H9 (cell line): ENCODE data around the gene MCCC1. TPM values are rescaled to one million over a fixed set of nuclear protein-coding genes. Genes with fewer than 3 reads are reported as not detected.

ENCODE experiments used
- DNase-seq: peaks from one replicate; pipeline ENCODE4 v3.0.0-alpha.2; 2017
- H2AFZ ChIP-seq: one replicate; pipeline ENCODE4 v1.6.1; 2013; ENCODE audit warnings: mild to moderate bottlenecking, low read length, control low read depth, moderate library complexity
- H2AK5ac ChIP-seq: 2 replicates; pipeline ENCODE4 v1.6.1; 2013; ENCODE audit warnings: low read length, control low read depth, mixed read lengths; ENCODE audit not compliant: insufficient read length
- H2BK120ac ChIP-seq: one replicate; pipeline ENCODE4 v1.6.1; 2013; ENCODE audit warnings: low read depth, mild to moderate bottlenecking, low read length, control low read depth, inconsistent platforms; ENCODE audit not compliant: poor library complexity, severe bottlenecking
- H2BK12ac ChIP-seq: 2 replicates; pipeline ENCODE4 v1.6.1; 2013; ENCODE audit warnings: low read length, control low read depth, mixed read lengths, low read depth; ENCODE audit not compliant: insufficient read length
- H2BK15ac ChIP-seq: 2 replicates; pipeline ENCODE4 v1.6.1; 2013; ENCODE audit warnings: low read depth, low read length, control low read depth
- H2BK20ac ChIP-seq: one replicate; pipeline ENCODE4 v1.6.1; 2013; ENCODE audit warnings: low read depth, mild to moderate bottlenecking, low read length, control low read depth, inconsistent platforms; ENCODE audit not compliant: poor library complexity, severe bottlenecking
- H2BK5ac ChIP-seq: 2 replicates; pipeline ENCODE4 v1.6.1; 2013; ENCODE audit warnings: low read length, control low read depth, mixed read lengths; ENCODE audit not compliant: insufficient read length
- H3K14ac ChIP-seq: 2 replicates; pipeline ENCODE4 v1.6.1; 2013; ENCODE audit warnings: low read length, control low read depth; ENCODE audit not compliant: insufficient read depth
- H3K18ac ChIP-seq: 2 replicates; pipeline ENCODE4 v1.6.1; 2013; ENCODE audit warnings: low read depth, mild to moderate bottlenecking, mixed read lengths, low read length, control low read depth; ENCODE audit not compliant: insufficient read length
- H3K23ac ChIP-seq: 2 replicates; pipeline ENCODE4 v1.6.1; 2013; ENCODE audit warnings: low read length, control low read depth, mixed read lengths, low read depth; ENCODE audit not compliant: insufficient read length
- H3K23me2 ChIP-seq: 2 replicates; pipeline ENCODE4 v1.6.1; 2013; ENCODE audit warnings: low read depth, mild to moderate bottlenecking, mixed read lengths, low read length, control low read depth; ENCODE audit not compliant: insufficient read length, poor library complexity, severe bottlenecking
- H3K27ac ChIP-seq: 2 replicates; pipeline ENCODE4 v1.5.1; 2013; ENCODE audit warnings: low read length, control low read depth, mixed read lengths, low read depth; ENCODE audit not compliant: insufficient read length
- H3K27me3 ChIP-seq: 2 replicates; pipeline ENCODE4 v1.6.1; 2013; ENCODE audit warnings: low read length, control low read depth, inconsistent platforms; ENCODE audit not compliant: insufficient read depth
- H3K4ac ChIP-seq: 2 replicates; pipeline ENCODE4 v1.6.1; 2013; ENCODE audit warnings: low read depth, mild to moderate bottlenecking, control low read depth, inconsistent platforms, low read length, moderate library complexity
- H3K4me1 ChIP-seq: 2 replicates; pipeline ENCODE4 v1.6.1; 2013; ENCODE audit warnings: low read length, control low read depth, inconsistent platforms; ENCODE audit not compliant: insufficient read depth
- H3K4me2 ChIP-seq: 2 replicates; pipeline ENCODE4 v1.6.1; 2013; ENCODE audit warnings: low read length, control low read depth, mixed read lengths; ENCODE audit not compliant: insufficient read length, insufficient read depth
- H3K56ac ChIP-seq: 2 replicates; pipeline ENCODE4 v1.6.1; 2013; ENCODE audit warnings: low read depth, mild to moderate bottlenecking, mixed read lengths, low read length, control low read depth; ENCODE audit not compliant: insufficient read length
- H3K79me1 ChIP-seq: 2 replicates; pipeline ENCODE4 v1.6.1; 2013; ENCODE audit warnings: low read depth, mild to moderate bottlenecking, moderate library complexity, low read length, control low read depth, inconsistent platforms; ENCODE audit not compliant: insufficient read depth, poor library complexity, severe bottlenecking
- H3K79me2 ChIP-seq: 2 replicates; pipeline ENCODE4 v1.6.1; 2013; ENCODE audit warnings: low read length, control low read depth, inconsistent platforms; ENCODE audit not compliant: insufficient read depth
- H3K9ac ChIP-seq: 2 replicates; pipeline ENCODE4 v1.6.1; 2013; ENCODE audit warnings: low read length, control low read depth, mixed read lengths; ENCODE audit not compliant: insufficient read length; ENCODE audit errors: extremely low read depth
- H3K9me3 ChIP-seq: one replicate; pipeline ENCODE4 v1.6.1; 2013; ENCODE audit warnings: low read depth, low read length, inconsistent platforms; ENCODE audit not compliant: control insufficient read depth
- H3T11ph ChIP-seq: one replicate; pipeline ENCODE4 v1.6.1; 2013; ENCODE audit warnings: mild to moderate bottlenecking, low read length, control low read depth, inconsistent platforms
- H4K20me1 ChIP-seq: one replicate; pipeline ENCODE4 v1.6.1; 2013; ENCODE audit not compliant: control insufficient read depth, insufficient read length, insufficient read depth
- H4K5ac ChIP-seq: 2 replicates; pipeline ENCODE4 v1.6.1; 2013; ENCODE audit warnings: low read depth, mild to moderate bottlenecking, mixed read lengths, low read length, control low read depth; ENCODE audit not compliant: insufficient read length
- H4K8ac ChIP-seq: replicated peaks from 2 replicates; pipeline ENCODE4 v1.6.1; 2013; ENCODE audit warnings: low read length, control low read depth, mixed read lengths, low read depth; ENCODE audit not compliant: insufficient read length
- H4K91ac ChIP-seq: 2 replicates; pipeline ENCODE4 v1.6.1; 2013; ENCODE audit warnings: low read depth, mild to moderate bottlenecking, moderate library complexity, mixed read lengths, low read length, control low read depth; ENCODE audit not compliant: insufficient read length
- H3K27ac Mint-ChIP-seq, 3 experiments: 2 replicates in 2 of 3; 3 replicates in 1 of 3; pipeline ENCODE4 v1.8.0; 2020 to 2021; ENCODE audit warnings: mixed read lengths in 3 of 3, mild to moderate bottlenecking in 1 of 3, moderate library complexity in 1 of 3
- H3K27me3 Mint-ChIP-seq: 2 replicates; pipeline ENCODE4 v1.8.0; 2021; ENCODE audit warnings: low read depth, mild to moderate bottlenecking, moderate library complexity, mixed read lengths
- H3K36me3 Mint-ChIP-seq, 3 experiments: 2 replicates in 2 of 3; 3 replicates in 1 of 3; pipeline ENCODE4 v1.8.0; 2020 to 2021; ENCODE audit warnings: low read depth in 3 of 3, mixed read lengths in 3 of 3; ENCODE audit not compliant: insufficient read depth in 1 of 3
- H3K4me1 Mint-ChIP-seq, 2 experiments: 2 replicates each; pipeline ENCODE4 v1.8.0; 2020; ENCODE audit warnings: mixed read lengths in 2 of 2
- H3K4me3 Mint-ChIP-seq, 2 experiments: 2 replicates in 1 of 2; 3 replicates in 1 of 2; pipeline ENCODE4 v1.8.0; 2020 to 2021; ENCODE audit warnings: mild to moderate bottlenecking in 2 of 2, mixed read lengths in 2 of 2, moderate library complexity in 1 of 2
- H3K9me3 Mint-ChIP-seq, 2 experiments: 2 replicates in 1 of 2; 3 replicates in 1 of 2; pipeline ENCODE4 v1.8.0; 2020; ENCODE audit warnings: mild to moderate bottlenecking in 2 of 2, mixed read lengths in 2 of 2, moderate library complexity in 1 of 2
- WGBS: extraction: QIAGEN DNeasy Blood & Tissue Kit; methylation state at CpG from one replicate; pipeline ENCODE4 v1.1.7; 2013; ENCODE audit warnings: missing lambda C conversion rate, low lambda C conversion rate, mixed read lengths; ENCODE audit not compliant: insufficient read length; ENCODE audit errors: extremely low coverage; 5-methylcytosine and 5-hydroxymethylcytosine counted together
- total RNA-seq: library from RNA; stranded (reverse); gene quantifications from 2 replicates; pipeline ENCODE4 v1.2.1, GENCODE V29; 2021
- TF ChIP-seq, protein P1 (sequence below): fragments of 200-600 bp; sonication (generic); conservative IDR thresholded peaks from 3 replicates; pipeline ENCODE4 v1.8.0; 2021; ENCODE audit warnings: antibody characterized with exemption, mild to moderate bottlenecking

The MCCC1 gene
- total RNA-seq, 1 experiment from 2014 or later, result 18.3 TPM

DNA sequence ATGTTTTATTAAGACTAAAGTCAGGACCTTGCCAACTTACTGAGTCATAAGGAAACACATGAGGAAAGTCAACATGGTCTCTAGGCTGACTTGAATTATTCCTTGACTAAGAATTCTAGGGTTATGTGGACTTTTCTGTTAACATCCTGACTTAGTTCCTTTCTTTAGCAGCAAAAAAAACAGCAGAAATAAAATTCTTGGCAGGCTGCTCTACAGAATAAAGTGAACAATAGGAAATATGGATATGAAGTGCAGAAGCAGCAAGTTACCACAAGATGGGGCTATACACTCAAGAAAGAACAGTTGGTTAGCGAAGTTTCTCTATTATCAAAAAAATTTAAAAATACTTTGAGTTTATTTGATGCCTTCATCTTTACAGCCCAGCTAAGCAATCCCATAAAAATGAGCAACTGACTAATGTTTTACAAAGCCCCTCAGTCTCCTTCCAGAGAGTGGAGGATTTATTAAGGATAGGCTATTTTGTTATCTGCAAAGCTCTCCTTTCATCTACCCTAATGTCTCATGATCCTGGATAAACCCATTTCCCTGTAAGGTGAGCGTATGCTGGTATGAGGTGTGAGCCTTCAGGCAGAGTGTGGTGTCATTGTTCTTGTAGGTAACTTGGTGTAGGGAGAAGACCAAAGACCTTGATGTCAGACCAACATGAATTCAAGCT is 23.1 kb upstream of the MCCC1 start:
- Histone ChIP-seq H3K4ac (no peak overlapping the region), H2BK20ac (no peak overlapping the region), H3K27me3 (peaks cover 1% of the 10 kb centered on the region; the same call in 1 of the 2 replicates), H2BK5ac (no peak overlapping the region), H2AK5ac (no peak overlapping the region), H3K23me2 (no peaks in the 10 kb centered on the region), H4K5ac (no peak overlapping the region), H2BK15ac (no peak overlapping the region), H3K23ac (no peak overlapping the region), H4K20me1 (no peaks in the 10 kb centered on the region), H3K18ac (no peak overlapping the region), H3K27ac (no peak overlapping the region), H4K8ac (no peak overlapping the region), H3K4me2 (no peak overlapping the region), H2BK12ac (no peak overlapping the region), H3K79me2 (no peaks in the 10 kb centered on the region), H4K91ac (no peak overlapping the region), H2AFZ (no peak overlapping the region), H3K56ac (no peak overlapping the region), H3T11ph (no peak overlapping the region), H3K14ac (no peak overlapping the region), H3K9ac (no peak overlapping the region), H2BK120ac (no peak overlapping the region), H3K9me3 (no peaks in the 10 kb centered on the region), H3K4me1 (no peaks in the 10 kb centered on the region), H3K79me1 (no peaks in the 10 kb centered on the region)
- Mint-ChIP-seq H3K27ac (no peak overlapping the region), H3K4me1 (peaks cover 0 to 1% of the 10 kb centered on the region in 2 experiments; a peak in 2 of 4 replicates), H3K36me3 (no peaks in the 10 kb centered on the region), H3K27me3 (peaks cover 14% of the 10 kb centered on the region), H3K4me3 (no peak overlapping the region), H3K9me3 (no peaks in the 10 kb centered on the region)
- no peak for DNase-seq
- no CpG with 5 or more reads among the region's 2 CpGs for WGBS
- TF ChIP-seq, protein P1, sequence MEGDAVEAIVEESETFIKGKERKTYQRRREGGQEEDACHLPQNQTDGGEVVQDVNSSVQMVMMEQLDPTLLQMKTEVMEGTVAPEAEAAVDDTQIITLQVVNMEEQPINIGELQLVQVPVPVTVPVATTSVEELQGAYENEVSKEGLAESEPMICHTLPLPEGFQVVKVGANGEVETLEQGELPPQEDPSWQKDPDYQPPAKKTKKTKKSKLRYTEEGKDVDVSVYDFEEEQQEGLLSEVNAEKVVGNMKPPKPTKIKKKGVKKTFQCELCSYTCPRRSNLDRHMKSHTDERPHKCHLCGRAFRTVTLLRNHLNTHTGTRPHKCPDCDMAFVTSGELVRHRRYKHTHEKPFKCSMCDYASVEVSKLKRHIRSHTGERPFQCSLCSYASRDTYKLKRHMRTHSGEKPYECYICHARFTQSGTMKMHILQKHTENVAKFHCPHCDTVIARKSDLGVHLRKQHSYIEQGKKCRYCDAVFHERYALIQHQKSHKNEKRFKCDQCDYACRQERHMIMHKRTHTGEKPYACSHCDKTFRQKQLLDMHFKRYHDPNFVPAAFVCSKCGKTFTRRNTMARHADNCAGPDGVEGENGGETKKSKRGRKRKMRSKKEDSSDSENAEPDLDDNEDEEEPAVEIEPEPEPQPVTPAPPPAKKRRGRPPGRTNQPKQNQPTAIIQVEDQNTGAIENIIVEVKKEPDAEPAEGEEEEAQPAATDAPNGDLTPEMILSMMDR, result peak; percentile 95
